Nephron progenitor cell (in vitro differentiated cells): ENCODE results near the gene AXIN1.
"Not testable (repeated sequence)": the region's sequence is repeated elsewhere in the genome, so short reads cannot be mapped to it uniquely, and the experiment has no call there.

Experiments used
- DNase-seq: peaks from one replicate; pipeline ENCODE4 v3.0.0; 2021
- H3K27ac Mint-ChIP-seq: 2 replicates; pipeline ENCODE4 v1.8.0; 2021; ENCODE audit warnings: mild to moderate bottlenecking, moderate library complexity, mixed read lengths
- H3K27me3 Mint-ChIP-seq: 2 replicates; pipeline ENCODE4 v1.8.0; 2021; ENCODE audit warnings: mild to moderate bottlenecking, low read depth, mixed read lengths; ENCODE audit not compliant: poor library complexity
- H3K36me3 Mint-ChIP-seq: 2 replicates; pipeline ENCODE4 v1.8.0; 2021; ENCODE audit warnings: low read depth, mixed read lengths
- H3K4me1 Mint-ChIP-seq: 2 replicates; pipeline ENCODE4 v1.8.0; 2021; ENCODE audit warnings: mixed read lengths
- H3K4me3 Mint-ChIP-seq: 2 replicates; pipeline ENCODE4 v1.8.0; 2021; ENCODE audit warnings: mild to moderate bottlenecking, moderate library complexity, mixed read lengths
- H3K9me3 Mint-ChIP-seq: 2 replicates; pipeline ENCODE4 v1.8.0; 2021; ENCODE audit warnings: mild to moderate bottlenecking, moderate library complexity, mixed read lengths
- CTCF ChIP-seq: fragments of 200-600 bp; sonication (generic); IDR thresholded peaks from 2 replicates; pipeline ENCODE4 v1.5.0; 2021; ENCODE audit warnings: antibody characterized with exemption

AXIN1 gene

GRCh38 chr16:378821-379182 lies 26.3 kb upstream of the AXIN1 start:
- Mint-ChIP-seq H3K27ac (no peak overlapping the region), H3K4me1 (peaks cover 28% of the 10 kb centered on the region), H3K4me3 (no peak overlapping the region), H3K27me3 (peaks cover 16% of the 10 kb centered on the region), H3K9me3 (no peaks in the 10 kb centered on the region), H3K36me3 (no peaks in the 10 kb centered on the region)
- no peak for TF ChIP-seq CTCF
- no peak for DNase-seq

GRCh38 chr16:378113-378820 lies 25.7 kb upstream of the AXIN1 start:
- H3K36me3 Mint-ChIP-seq, DNase-seq, H3K27ac Mint-ChIP-seq, H3K9me3 Mint-ChIP-seq, H3K4me3 Mint-ChIP-seq: not testable (repeated sequence)
- Mint-ChIP-seq H3K27me3 (peaks cover 11% of the 10 kb centered on the region), H3K4me1 (peaks cover 22% of the 10 kb centered on the region)

GRCh38 chr16:377419-377951 lies 25.0 kb upstream of the AXIN1 start:
- H3K27ac Mint-ChIP-seq, result no peak overlapping the region
- no peaks in the 10 kb centered on the region for H3K9me3 Mint-ChIP-seq
- peaks cover 15% of the 10 kb centered on the region for H3K4me1 Mint-ChIP-seq
- peaks cover 3% of the 10 kb centered on the region for H3K27me3 Mint-ChIP-seq
- H3K4me3 Mint-ChIP-seq, result no peak overlapping the region
- no peak for TF ChIP-seq CTCF
- DNase-seq, result no peak
- H3K36me3 Mint-ChIP-seq, result no peaks in the 10 kb centered on the region

- H3K27ac Mint-ChIP-seq, result no peak overlapping the region
- no peaks in the 10 kb centered on the region for H3K36me3 Mint-ChIP-seq
- no peak for DNase-seq
- no peaks in the 10 kb centered on the region for H3K9me3 Mint-ChIP-seq
- no peaks in the 10 kb centered on the region for H3K27me3 Mint-ChIP-seq
- H3K4me1 Mint-ChIP-seq, result peaks cover 15% of the 10 kb centered on the region
- no peak overlapping the region for H3K4me3 Mint-ChIP-seq
- TF ChIP-seq CTCF, result no peak
These were observed 24.4 kb upstream of the AXIN1 start for GRCh38 chr16:376817-377418.

- H3K27me3 Mint-ChIP-seq, result no peaks in the 10 kb centered on the region
- peaks cover 18% of the 10 kb centered on the region for H3K4me1 Mint-ChIP-seq
- DNase-seq, result no peak
- H3K27ac Mint-ChIP-seq, result no peak overlapping the region
- no peaks in the 10 kb centered on the region for H3K9me3 Mint-ChIP-seq
- no peak overlapping the region for H3K4me3 Mint-ChIP-seq
- no peak for TF ChIP-seq CTCF
- H3K36me3 Mint-ChIP-seq, result no peaks in the 10 kb centered on the region
These were observed 23.6 kb upstream of the AXIN1 start for GRCh38 chr16:375927-376816.

GRCh38 chr16:375212-375611 lies 22.7 kb upstream of the AXIN1 start:
- Mint-ChIP-seq H3K36me3 (no peaks in the 10 kb centered on the region), H3K27me3 (no peaks in the 10 kb centered on the region), H3K27ac (no peak overlapping the region), H3K4me3 (no peak overlapping the region), H3K9me3 (no peaks in the 10 kb centered on the region), H3K4me1 (peaks cover 23% of the 10 kb centered on the region)
- DNase-seq, result no peak
- TF ChIP-seq CTCF, result no peak
